ENCODE data around the gene ENOX1. TPM values are rescaled to one million over a fixed set of nuclear protein-coding genes. Genes with fewer than 3 reads are reported as not detected.

The ENOX1 gene
- total and polyA plus RNA-seq, 3 donors from 2014 or later = 11.0 to 14.2 (median 11.5) TPM

DNA sequence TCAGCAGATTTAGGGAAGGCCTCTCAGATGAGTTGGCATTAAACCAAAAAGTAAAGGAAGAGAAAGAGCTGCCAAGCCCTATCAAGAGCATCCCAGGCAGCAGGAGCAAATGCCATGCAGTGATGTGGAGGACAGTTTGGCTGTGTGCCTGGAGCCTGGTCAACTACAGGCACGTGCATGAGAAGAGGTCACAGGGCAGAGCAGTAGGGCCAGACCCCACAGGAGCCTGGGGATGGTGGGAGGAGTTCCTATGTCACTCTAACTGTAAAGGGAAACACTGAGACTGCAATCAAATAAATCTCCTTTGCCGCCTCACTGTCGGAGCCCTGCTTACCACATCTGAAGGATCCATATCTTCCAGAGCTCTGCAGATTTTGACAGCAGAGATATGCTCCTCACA, 240.5 kb downstream of the ENOX1 start:
- H3K36me3 ChIP-seq (ENCODE audit: low read depth, missing control alignments) = no peaks in the 10 kb centered on the region
- H3K9me3 ChIP-seq = no peaks in the 10 kb centered on the region
- intact Hi-C loops (cut with DNase I; ENCODE audit: low total_unique reads) = no loop called here
- no peak overlapping the region for H3K4me3 ChIP-seq
- DNase-seq = peak; percentile 42
- H3K4me1 ChIP-seq = peaks cover 23% of the 10 kb centered on the region
- 50 to 71% methylated on average over 3 of the region's 3 CpGs for WGBS, 2 donors
- TF ChIP-seq, protein P1, sequence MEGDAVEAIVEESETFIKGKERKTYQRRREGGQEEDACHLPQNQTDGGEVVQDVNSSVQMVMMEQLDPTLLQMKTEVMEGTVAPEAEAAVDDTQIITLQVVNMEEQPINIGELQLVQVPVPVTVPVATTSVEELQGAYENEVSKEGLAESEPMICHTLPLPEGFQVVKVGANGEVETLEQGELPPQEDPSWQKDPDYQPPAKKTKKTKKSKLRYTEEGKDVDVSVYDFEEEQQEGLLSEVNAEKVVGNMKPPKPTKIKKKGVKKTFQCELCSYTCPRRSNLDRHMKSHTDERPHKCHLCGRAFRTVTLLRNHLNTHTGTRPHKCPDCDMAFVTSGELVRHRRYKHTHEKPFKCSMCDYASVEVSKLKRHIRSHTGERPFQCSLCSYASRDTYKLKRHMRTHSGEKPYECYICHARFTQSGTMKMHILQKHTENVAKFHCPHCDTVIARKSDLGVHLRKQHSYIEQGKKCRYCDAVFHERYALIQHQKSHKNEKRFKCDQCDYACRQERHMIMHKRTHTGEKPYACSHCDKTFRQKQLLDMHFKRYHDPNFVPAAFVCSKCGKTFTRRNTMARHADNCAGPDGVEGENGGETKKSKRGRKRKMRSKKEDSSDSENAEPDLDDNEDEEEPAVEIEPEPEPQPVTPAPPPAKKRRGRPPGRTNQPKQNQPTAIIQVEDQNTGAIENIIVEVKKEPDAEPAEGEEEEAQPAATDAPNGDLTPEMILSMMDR (IDR thresholded peaks at IDR 0.05) = no peak
- TF ChIP-seq POLR2A (IDR thresholded peaks at IDR 0.05) = no peak
- H3K27ac ChIP-seq = no peak overlapping the region
- H3K27me3 ChIP-seq = no peaks in the 10 kb centered on the region

DNA sequence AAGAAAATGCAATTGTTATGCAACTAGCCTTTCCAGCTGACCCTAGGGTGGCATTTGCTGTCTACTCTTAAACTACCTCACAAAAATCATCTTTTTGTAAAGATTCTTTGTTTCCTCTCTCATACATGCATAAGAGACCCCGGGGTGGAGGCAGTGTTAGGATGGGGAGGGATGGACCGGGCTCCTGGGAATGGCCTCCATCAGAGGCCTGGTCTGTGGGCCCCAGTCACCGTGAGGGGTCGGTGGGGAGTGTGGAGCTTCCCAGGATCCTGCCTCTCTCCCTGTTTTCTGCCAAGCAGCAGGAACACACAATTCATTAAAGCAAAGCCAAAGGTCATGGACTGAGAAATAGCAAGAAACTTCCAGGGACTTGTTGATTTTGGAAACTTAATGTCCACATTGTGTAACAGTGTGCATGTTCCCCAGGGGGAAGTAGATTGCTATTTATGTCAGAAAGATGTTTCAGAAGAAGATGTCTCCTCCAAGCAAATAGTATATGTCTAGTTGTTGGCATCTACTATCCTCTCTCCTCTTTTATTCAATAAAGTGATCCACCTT, 241.4 kb downstream of the ENOX1 start:
- intact Hi-C loops (cut with DNase I; ENCODE audit: low total_unique reads) = no loop called here
- H3K27me3 ChIP-seq = no peaks in the 10 kb centered on the region
- TF ChIP-seq POLR2A (IDR thresholded peaks at IDR 0.05) = no peak
- TF ChIP-seq, protein P1 (IDR thresholded peaks at IDR 0.05) = no peak
- H3K27ac ChIP-seq = peak overlapping the region; percentile 33 to 60
- peaks cover 23% of the 10 kb centered on the region for H3K4me1 ChIP-seq
- 21 to 71% methylated on average over 4 of the region's 4 CpGs for WGBS, 2 donors
- no peaks in the 10 kb centered on the region for H3K36me3 ChIP-seq (ENCODE audit: low read depth, missing control alignments)
- H3K9me3 ChIP-seq = no peaks in the 10 kb centered on the region
- DNase-seq = peak; percentile 27
- H3K4me3 ChIP-seq = no peak overlapping the region

DNA sequence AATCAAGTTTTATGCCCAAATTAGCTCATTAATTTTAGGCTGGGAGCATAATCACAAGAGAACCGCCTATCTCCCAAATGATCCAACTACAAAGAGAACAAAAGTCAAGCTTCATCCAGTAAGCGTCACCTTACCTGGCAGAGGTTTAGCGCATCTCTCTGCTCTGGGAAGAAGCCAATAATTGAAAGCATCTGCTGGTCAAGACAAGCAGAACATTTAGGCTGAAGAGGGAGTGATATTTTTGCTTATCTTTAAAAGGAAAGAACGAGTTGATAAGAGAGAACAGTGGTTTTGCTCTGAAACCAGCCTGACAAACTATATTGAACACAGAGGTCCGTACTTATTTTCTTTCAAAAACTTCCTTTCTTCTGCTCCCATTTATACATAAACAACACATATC, 242.1 kb downstream of the ENOX1 start:
- DNase-seq = no peak
- Histone ChIP-seq H3K27me3 (no peaks in the 10 kb centered on the region), H3K4me1 (peaks cover 23% of the 10 kb centered on the region), H3K9me3 (no peaks in the 10 kb centered on the region), H3K36me3 (ENCODE audit: low read depth, missing control alignments) (no peaks in the 10 kb centered on the region), H3K4me3 (no peak overlapping the region), H3K27ac (peak overlapping the region; percentile 33 to 60)
- intact Hi-C loops (cut with DNase I; ENCODE audit: low total_unique reads) = no loop called here
- TF ChIP-seq POLR2A (IDR thresholded peaks at IDR 0.05) = no peak
- TF ChIP-seq, protein P1 (IDR thresholded peaks at IDR 0.05) = no peak
- WGBS, 2 donors = 34 to 36% methylated on average over 5 of the region's 5 CpGs

DNA sequence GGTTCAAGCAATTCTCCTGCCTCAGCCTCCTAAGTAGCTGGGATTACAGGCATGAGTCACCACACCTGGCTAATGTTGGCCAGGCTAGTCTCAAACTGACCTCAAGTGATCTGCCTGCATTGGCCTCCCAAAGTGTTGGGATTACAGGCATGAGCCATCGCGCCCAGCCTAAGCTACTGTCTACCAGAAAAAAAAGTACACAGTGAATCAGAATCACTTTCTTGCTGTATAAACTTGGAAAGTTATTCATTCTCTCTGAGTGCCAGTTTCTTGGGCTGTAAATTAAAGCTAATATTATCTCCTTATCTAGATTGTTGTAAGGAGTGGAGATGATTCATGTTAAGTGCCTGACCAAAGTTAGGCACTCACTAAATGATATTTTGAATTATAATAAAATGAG, 242.8 kb downstream of the ENOX1 start:
- TF ChIP-seq POLR2A (IDR thresholded peaks at IDR 0.05) = no peak
- TF ChIP-seq, protein P1 (IDR thresholded peaks at IDR 0.05) = no peak
- Histone ChIP-seq H3K9me3 (no peaks in the 10 kb centered on the region), H3K4me3 (no peak overlapping the region), H3K4me1 (peaks cover 23% of the 10 kb centered on the region), H3K36me3 (ENCODE audit: low read depth, missing control alignments) (no peaks in the 10 kb centered on the region), H3K27me3 (no peaks in the 10 kb centered on the region), H3K27ac (peak overlapping the region in 1 of 2 donors; percentile 60)
- DNase-seq = no peak
- 71 to 76% methylated on average over 2 of the region's 2 CpGs for WGBS, 2 donors
- intact Hi-C loops (cut with DNase I; ENCODE audit: low total_unique reads) = no loop called here

DNA sequence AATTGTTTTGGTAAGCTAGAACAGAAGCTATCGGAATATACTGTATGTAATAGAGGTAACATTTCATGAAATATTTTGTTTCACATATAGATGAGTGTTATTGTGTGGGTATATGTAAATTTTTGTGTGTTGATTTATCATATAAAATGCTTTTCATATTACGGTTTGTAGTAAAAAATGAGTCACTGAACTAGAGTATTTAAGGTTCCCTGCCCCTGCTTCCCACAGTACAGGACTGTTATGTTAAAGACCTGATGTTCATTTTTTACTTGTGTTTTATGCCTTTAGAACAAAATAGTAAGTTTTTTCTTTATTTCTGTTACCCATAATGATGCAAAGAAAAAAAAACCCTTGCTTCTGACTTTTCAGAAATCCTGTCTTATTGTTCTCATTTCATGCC, 243.4 kb downstream of the ENOX1 start:
- DNase-seq = no peak
- peaks cover 23% of the 10 kb centered on the region for H3K4me1 ChIP-seq
- H3K36me3 ChIP-seq (ENCODE audit: low read depth, missing control alignments) = no peaks in the 10 kb centered on the region
- 91 to 96% methylated on average over 2 of the region's 2 CpGs for WGBS, 2 donors
- no peak overlapping the region for H3K27ac ChIP-seq
- H3K9me3 ChIP-seq = no peaks in the 10 kb centered on the region
- intact Hi-C loops (cut with DNase I; ENCODE audit: low total_unique reads) = no loop called here
- no peaks in the 10 kb centered on the region for H3K27me3 ChIP-seq
- TF ChIP-seq POLR2A (IDR thresholded peaks at IDR 0.05) = no peak
- TF ChIP-seq, protein P1 (IDR thresholded peaks at IDR 0.05) = no peak
- H3K4me3 ChIP-seq = no peak overlapping the region

Data from testis (tissue), 3 donors.